ENCODE results near the gene RNF167.

GRCh38 chr17:4897198-4897687 lies 42.8 kb upstream of the RNF167 start:
- TF ChIP-seq CTCF (IDR thresholded peaks at IDR 0.05) (no peak), POLR2A (IDR thresholded peaks at IDR 0.05) (no peak)
